ENCODE measurements around the gene IDH2. TPM values are rescaled to one million over a fixed set of nuclear protein-coding genes. Genes with fewer than 3 reads are reported as not detected.

Gene IDH2
- total and polyA plus RNA-seq, 4 donors: 149 to 339 (median 298) TPM

GRCh38 chr15:90079619-90080457, 22.4 kb downstream of the IDH2 start:
- Histone ChIP-seq H3K4me1 (ENCODE audit: control insufficient read depth in 4 of 4, insufficient read depth in 4 of 4, low read length in 3 of 4) (peaks cover 6 to 13% (median 10%) of the 10 kb centered on the region in 4 donors), H3K27ac (ENCODE audit: low read depth in 1 of 2, low read length in 2 of 2) (no peak overlapping the region), H3K36me3 (ENCODE audit: control insufficient read depth in 4 of 4, insufficient read depth in 3 of 4, low read depth in 1 of 4, low read length in 3 of 4) (peaks cover 8 to 38% (median 25%) of the 10 kb centered on the region in 4 donors), H3K9me3 (ENCODE audit: control insufficient read depth in 4 of 4, low read length in 3 of 4) (no peaks in the 10 kb centered on the region), H3K4me3 (ENCODE audit: low read depth in 1 of 3, low read length in 3 of 3) (no peak overlapping the region), H3K27me3 (ENCODE audit: control insufficient read depth in 4 of 4, insufficient read depth in 4 of 4, low read length in 3 of 4) (no peaks in the 10 kb centered on the region), H3K9ac (ENCODE audit: low read depth in 1 of 2, low read length in 2 of 2) (no peak overlapping the region)
- WGBS: 94% methylated on average over 28 of the region's 28 CpGs
- no peak for DNase-seq (ENCODE audit: low spot score)
- TF ChIP-seq HNF4G (IDR thresholded peaks at IDR 0.05): no peak
- no peak for TF ChIP-seq NR2F2 (IDR thresholded peaks at IDR 0.05)
- no peak for TF ChIP-seq FOXA1 (IDR thresholded peaks at IDR 0.05)
- TF ChIP-seq JUND (IDR thresholded peaks at IDR 0.05): no peak
- no peak for TF ChIP-seq RAD21 (IDR thresholded peaks at IDR 0.05)
- no peak for TF ChIP-seq SP1 (IDR thresholded peaks at IDR 0.05)
- TF ChIP-seq, protein P1, sequence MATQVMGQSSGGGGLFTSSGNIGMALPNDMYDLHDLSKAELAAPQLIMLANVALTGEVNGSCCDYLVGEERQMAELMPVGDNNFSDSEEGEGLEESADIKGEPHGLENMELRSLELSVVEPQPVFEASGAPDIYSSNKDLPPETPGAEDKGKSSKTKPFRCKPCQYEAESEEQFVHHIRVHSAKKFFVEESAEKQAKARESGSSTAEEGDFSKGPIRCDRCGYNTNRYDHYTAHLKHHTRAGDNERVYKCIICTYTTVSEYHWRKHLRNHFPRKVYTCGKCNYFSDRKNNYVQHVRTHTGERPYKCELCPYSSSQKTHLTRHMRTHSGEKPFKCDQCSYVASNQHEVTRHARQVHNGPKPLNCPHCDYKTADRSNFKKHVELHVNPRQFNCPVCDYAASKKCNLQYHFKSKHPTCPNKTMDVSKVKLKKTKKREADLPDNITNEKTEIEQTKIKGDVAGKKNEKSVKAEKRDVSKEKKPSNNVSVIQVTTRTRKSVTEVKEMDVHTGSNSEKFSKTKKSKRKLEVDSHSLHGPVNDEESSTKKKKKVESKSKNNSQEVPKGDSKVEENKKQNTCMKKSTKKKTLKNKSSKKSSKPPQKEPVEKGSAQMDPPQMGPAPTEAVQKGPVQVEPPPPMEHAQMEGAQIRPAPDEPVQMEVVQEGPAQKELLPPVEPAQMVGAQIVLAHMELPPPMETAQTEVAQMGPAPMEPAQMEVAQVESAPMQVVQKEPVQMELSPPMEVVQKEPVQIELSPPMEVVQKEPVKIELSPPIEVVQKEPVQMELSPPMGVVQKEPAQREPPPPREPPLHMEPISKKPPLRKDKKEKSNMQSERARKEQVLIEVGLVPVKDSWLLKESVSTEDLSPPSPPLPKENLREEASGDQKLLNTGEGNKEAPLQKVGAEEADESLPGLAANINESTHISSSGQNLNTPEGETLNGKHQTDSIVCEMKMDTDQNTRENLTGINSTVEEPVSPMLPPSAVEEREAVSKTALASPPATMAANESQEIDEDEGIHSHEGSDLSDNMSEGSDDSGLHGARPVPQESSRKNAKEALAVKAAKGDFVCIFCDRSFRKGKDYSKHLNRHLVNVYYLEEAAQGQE (IDR thresholded peaks at IDR 0.05): no peak
- no peak for TF ChIP-seq MAX (IDR thresholded peaks at IDR 0.05)
- TF ChIP-seq, protein P2, sequence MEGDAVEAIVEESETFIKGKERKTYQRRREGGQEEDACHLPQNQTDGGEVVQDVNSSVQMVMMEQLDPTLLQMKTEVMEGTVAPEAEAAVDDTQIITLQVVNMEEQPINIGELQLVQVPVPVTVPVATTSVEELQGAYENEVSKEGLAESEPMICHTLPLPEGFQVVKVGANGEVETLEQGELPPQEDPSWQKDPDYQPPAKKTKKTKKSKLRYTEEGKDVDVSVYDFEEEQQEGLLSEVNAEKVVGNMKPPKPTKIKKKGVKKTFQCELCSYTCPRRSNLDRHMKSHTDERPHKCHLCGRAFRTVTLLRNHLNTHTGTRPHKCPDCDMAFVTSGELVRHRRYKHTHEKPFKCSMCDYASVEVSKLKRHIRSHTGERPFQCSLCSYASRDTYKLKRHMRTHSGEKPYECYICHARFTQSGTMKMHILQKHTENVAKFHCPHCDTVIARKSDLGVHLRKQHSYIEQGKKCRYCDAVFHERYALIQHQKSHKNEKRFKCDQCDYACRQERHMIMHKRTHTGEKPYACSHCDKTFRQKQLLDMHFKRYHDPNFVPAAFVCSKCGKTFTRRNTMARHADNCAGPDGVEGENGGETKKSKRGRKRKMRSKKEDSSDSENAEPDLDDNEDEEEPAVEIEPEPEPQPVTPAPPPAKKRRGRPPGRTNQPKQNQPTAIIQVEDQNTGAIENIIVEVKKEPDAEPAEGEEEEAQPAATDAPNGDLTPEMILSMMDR (IDR thresholded peaks at IDR 0.05; ENCODE audit: low read depth, low read length, missing input control): no peak
- TF ChIP-seq, protein P3, sequence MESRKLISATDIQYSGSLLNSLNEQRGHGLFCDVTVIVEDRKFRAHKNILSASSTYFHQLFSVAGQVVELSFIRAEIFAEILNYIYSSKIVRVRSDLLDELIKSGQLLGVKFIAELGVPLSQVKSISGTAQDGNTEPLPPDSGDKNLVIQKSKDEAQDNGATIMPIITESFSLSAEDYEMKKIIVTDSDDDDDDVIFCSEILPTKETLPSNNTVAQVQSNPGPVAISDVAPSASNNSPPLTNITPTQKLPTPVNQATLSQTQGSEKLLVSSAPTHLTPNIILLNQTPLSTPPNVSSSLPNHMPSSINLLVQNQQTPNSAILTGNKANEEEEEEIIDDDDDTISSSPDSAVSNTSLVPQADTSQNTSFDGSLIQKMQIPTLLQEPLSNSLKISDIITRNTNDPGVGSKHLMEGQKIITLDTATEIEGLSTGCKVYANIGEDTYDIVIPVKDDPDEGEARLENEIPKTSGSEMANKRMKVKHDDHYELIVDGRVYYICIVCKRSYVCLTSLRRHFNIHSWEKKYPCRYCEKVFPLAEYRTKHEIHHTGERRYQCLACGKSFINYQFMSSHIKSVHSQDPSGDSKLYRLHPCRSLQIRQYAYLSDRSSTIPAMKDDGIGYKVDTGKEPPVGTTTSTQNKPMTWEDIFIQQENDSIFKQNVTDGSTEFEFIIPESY (IDR thresholded peaks at IDR 0.05): no peak
- TF ChIP-seq ATF3 (IDR thresholded peaks at IDR 0.05): no peak
- no peak for TF ChIP-seq TAF1 (conservative IDR thresholded peaks at IDR 0.05)
- TF ChIP-seq FOXA2 (IDR thresholded peaks at IDR 0.05): no peak
- no peak for TF ChIP-seq HNF4A (conservative IDR thresholded peaks at IDR 0.05)
- no peak for TF ChIP-seq RXRA (IDR thresholded peaks at IDR 0.05)
- no peak for TF ChIP-seq EGR1 (IDR thresholded peaks at IDR 0.05; ENCODE audit: low read depth in 2 of 2)
- no peak for TF ChIP-seq YY1 (IDR thresholded peaks at IDR 0.05)
- TF ChIP-seq GABPA (IDR thresholded peaks at IDR 0.05 in 1 of 2, conservative IDR thresholded peaks at IDR 0.05 in 1 of 2): no peak

Measured in liver (tissue), 9 donors.